A549 (cell line): ENCODE results near the gene TMEM120B. TPM values are rescaled to one million over a fixed set of nuclear protein-coding genes. Genes with fewer than 3 reads are reported as not detected.
"Not testable (repeated sequence)": the region's sequence is repeated elsewhere in the genome, so short reads cannot be mapped to it uniquely, and the experiment has no call there.

Source experiments
- ATAC-seq, 2 experiments: fragments of 200-7000 bp in 1 of 2; fragments of >200 bp in 1 of 2; cut with Nextera tagmentation in 1 of 2; cut with Tn5 transposase in 1 of 2; 3 replicates each; pipeline versions ENCODE4 v1.8.0 to v1.9.1; 2018 to 2020; ENCODE audit warnings: mild to moderate bottlenecking in 1 of 2, moderate library complexity in 1 of 2
- CTCF ChIA-PET: fragments of 300-600 bp; sonication (Branson Sonifier 250); formaldehyde crosslinking; extraction: SDS; loops from one replicate; lab custom pipeline; 2021; ENCODE audit warnings: antibody characterized with exemption, inconsistent platforms; lab: Yijun Ruan, JAX
- POLR2A ChIA-PET: fragments of 350-600 bp; formaldehyde crosslinking; extraction: SDS; loops from one replicate; lab custom pipeline; 2021; ENCODE audit warnings: antibody characterized with exemption, inconsistent platforms; lab: Yijun Ruan, JAX
- DNase-seq, 2 experiments: peaks; one replicate each; pipeline versions ENCODE4 v3.0.0 to v3.0.0-alpha.2; 2011 to 2016; ENCODE audit warnings: low read depth in 1 of 2, low spot score in 1 of 2
- FAIRE-seq: peaks from 2 replicates; lab custom pipeline; 2011; peaks lifted over from hg19 to GRCh38; lab: Jason Lieb, UNC
- H3K27ac ChIP-seq, 2 experiments: fragments of >200 bp; sonication (Bioruptor Twin); formaldehyde crosslinking; 3 replicates each; pipeline ENCODE4 v1.5.1; 2016 to 2017
- H3K4me1 ChIP-seq: fragments of >200 bp; sonication (Bioruptor Twin); formaldehyde crosslinking; 3 replicates; pipeline ENCODE4 v1.6.1; 2016
- H3K4me2 ChIP-seq: fragments of >200 bp; sonication (Bioruptor Twin); formaldehyde crosslinking; 3 replicates; pipeline ENCODE4 v1.6.1; 2016
- H3K4me3 ChIP-seq: fragments of >200 bp; sonication (Bioruptor Twin); formaldehyde crosslinking; 3 replicates; pipeline ENCODE4 v1.5.1; 2016
- H3K9me3 ChIP-seq: fragments of >200 bp; sonication (Bioruptor Twin); formaldehyde crosslinking; 3 replicates; pipeline ENCODE4 v1.6.1; 2016
- BCL3 ChIP-seq: fragments of >200 bp; sonication (Bioruptor Twin); formaldehyde crosslinking; IDR thresholded peaks from 3 replicates; pipeline ENCODE4 v1.6.1; 2016
- BHLHE40 ChIP-seq: IDR thresholded peaks from 2 replicates; pipeline ENCODE4 v1.6.1; 2012; ENCODE audit warnings: low read depth, low read length, inconsistent platforms
- ESRRA ChIP-seq: fragments of 150-350 bp; IDR thresholded peaks from 2 replicates; pipeline ENCODE4 v1.6.1; 2014; ENCODE audit warnings: mild to moderate bottlenecking, low read length, borderline replicate concordance
- GATA3 ChIP-seq: IDR thresholded peaks from 2 replicates; pipeline ENCODE4 v1.6.1; 2012; ENCODE audit warnings: borderline replicate concordance
- JUN ChIP-seq, 2 experiments: fragments of >200 bp; sonication (Bioruptor Twin); formaldehyde crosslinking; IDR thresholded peaks; 2 replicates in 1 of 2; 3 replicates in 1 of 2; pipeline ENCODE4 v1.6.1; 2016 to 2017
- KDM1A ChIP-seq: fragments of 200-600 bp; sonication (generic); IDR thresholded peaks from 2 replicates; pipeline ENCODE4 v1.6.1; 2016; ENCODE audit warnings: low read depth, mild to moderate bottlenecking
- KDM5A ChIP-seq: fragments of 200-600 bp; sonication (generic); IDR thresholded peaks from 2 replicates; pipeline ENCODE4 v1.6.1; 2016; ENCODE audit warnings: antibody characterized with exemption, mild to moderate bottlenecking
- MAZ ChIP-seq: fragments of 150-350 bp; IDR thresholded peaks from 2 replicates; pipeline ENCODE4 v1.6.1; 2014; ENCODE audit warnings: antibody characterized with exemption, low read depth, low read length, borderline replicate concordance
- PHF8 ChIP-seq: fragments of 200-600 bp; sonication (generic); IDR thresholded peaks from 2 replicates; pipeline ENCODE4 v1.6.1; 2016; ENCODE audit warnings: low read depth, mild to moderate bottlenecking, antibody characterized with exemption, moderate library complexity, borderline replicate concordance
- POLR2AphosphoS2 ChIP-seq: conservative IDR thresholded peaks from 2 replicates; pipeline ENCODE4 v1.6.1; 2012; ENCODE audit warnings: low read length, improper control_type of control experiment, inconsistent platforms
- RARB ChIP-seq: fragments of 250-450 bp; sonication (Bioruptor Pico); IDR thresholded peaks from 2 replicates; pipeline ENCODE4 v1.8.0; 2021; ENCODE audit warnings: mild to moderate bottlenecking, moderate library complexity
- REST ChIP-seq: fragments of 200-600 bp; sonication (generic); IDR thresholded peaks from 2 replicates; pipeline ENCODE4 v1.6.1; 2016; ENCODE audit warnings: antibody characterized with exemption, mild to moderate bottlenecking, moderate library complexity
- SMC3 ChIP-seq: fragments of >200 bp; sonication (Bioruptor Twin); formaldehyde crosslinking; IDR thresholded peaks from 3 replicates; pipeline ENCODE4 v1.6.1; 2018; ENCODE audit warnings: inconsistent platforms
- SREBF2 ChIP-seq: fragments of 450-650 bp; IDR thresholded peaks from 2 replicates; pipeline ENCODE4 v1.6.1; 2014; ENCODE audit warnings: mild to moderate bottlenecking, moderate library complexity
- TFCP2L1 ChIP-seq: fragments of 250-450 bp; sonication (Bioruptor Pico); IDR thresholded peaks from 2 replicates; pipeline ENCODE4 v1.5.0; 2021; ENCODE audit warnings: mild to moderate bottlenecking
- ZSCAN20 ChIP-seq: fragments of 250-450 bp; sonication (Bioruptor Pico); IDR thresholded peaks from 2 replicates; pipeline ENCODE4 v1.8.0; 2022; ENCODE audit warnings: mild to moderate bottlenecking, moderate library complexity
- WGBS: methylation state at CpG from one replicate; pipeline ENCODE4 v1.1.6; 2017; ENCODE audit errors: missing lambda C conversion rate; 5-methylcytosine and 5-hydroxymethylcytosine counted together
- polyA plus RNA-seq, 4 experiments: library from polyadenylated mRNA; depleted of rRNA in 3 of 4; stranded (reverse); fragments of >200 nt; fragmentation: RNase III in 1 of 4; extraction: RNeasy Plus Mini Kit Qiagen cat#74134 plus additional on column Dnase treatment in 1 of 4; gene quantifications; 2 replicates in 3 of 4; 3 replicates in 1 of 4; pipeline ENCODE4 v1.2.3, GENCODE V29; 2011 to 2017
- TF ChIP-seq, protein P1 (sequence below): fragments of >200 bp; sonication (Bioruptor Twin); formaldehyde crosslinking; IDR thresholded peaks from 2 replicates; pipeline ENCODE4 v1.6.1; 2016
- TF ChIP-seq, protein P2 (sequence below): IDR thresholded peaks from 2 replicates; pipeline ENCODE4 v1.6.1; 2012; ENCODE audit warnings: low read depth, borderline replicate concordance

TMEM120B gene
- polyA plus RNA-seq, 2 of the 4 experiments (the other 2 are of a cell fraction) = 10.6 to 13.2 TPM

DNA sequence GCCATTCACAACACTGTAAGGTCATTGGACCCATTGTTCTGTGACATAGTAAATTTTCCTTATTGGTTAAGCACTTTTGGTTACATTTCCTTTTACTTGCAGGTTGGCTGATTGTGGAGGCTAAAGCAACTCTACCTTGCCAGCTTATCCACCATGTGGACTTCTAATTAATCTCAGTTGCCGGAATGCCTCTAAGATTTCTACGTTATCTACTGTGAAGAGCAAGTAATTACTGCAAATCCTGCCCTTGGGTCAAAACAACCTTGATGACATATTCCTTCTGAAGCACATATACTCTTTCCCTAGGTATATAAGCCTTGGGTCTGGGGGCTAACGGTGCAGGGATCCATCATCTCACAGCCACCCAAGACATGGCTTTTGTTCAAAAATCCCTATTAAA is 23.6 kb upstream of the TMEM120B start:
- no peaks in the 10 kb centered on the region for H3K9me3 ChIP-seq
- peaks cover 6% of the 10 kb centered on the region; the same call in 1 of the 3 replicates for H3K4me1 ChIP-seq
- ChIA-PET CTCF (interaction anchor here (2.0 to 26.7 kb wide), 3 partner anchors 9 to 106 kb away, joined by 9 to 509 read pairs (median 322); partner anchors contain the start of gene RHOF), POLR2A (no interaction called here)
- DNase-seq (no peak), ATAC-seq (no peak), FAIRE-seq (no peak)
- H3K27ac ChIP-seq = no peak overlapping the region
- no peak overlapping the region for H3K4me2 ChIP-seq
- TF ChIP-seq BCL3 (no peak), RARB (CRISPR knock-in tag) (no peak), POLR2AphosphoS2 (no peak), MAZ (no peak), KDM1A (no peak), KDM5A (no peak), ZSCAN20 (CRISPR knock-in tag) (no peak), REST (no peak), JUN (IDR thresholded peaks at IDR 0.05) (no peak), TFCP2L1 (no peak), GATA3 (no peak), PHF8 (no peak)
- TF ChIP-seq, protein P1, sequence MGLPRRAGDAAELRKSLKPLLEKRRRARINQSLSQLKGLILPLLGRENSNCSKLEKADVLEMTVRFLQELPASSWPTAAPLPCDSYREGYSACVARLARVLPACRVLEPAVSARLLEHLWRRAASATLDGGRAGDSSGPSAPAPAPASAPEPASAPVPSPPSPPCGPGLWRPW = no peak
- TF ChIP-seq, protein P2, sequence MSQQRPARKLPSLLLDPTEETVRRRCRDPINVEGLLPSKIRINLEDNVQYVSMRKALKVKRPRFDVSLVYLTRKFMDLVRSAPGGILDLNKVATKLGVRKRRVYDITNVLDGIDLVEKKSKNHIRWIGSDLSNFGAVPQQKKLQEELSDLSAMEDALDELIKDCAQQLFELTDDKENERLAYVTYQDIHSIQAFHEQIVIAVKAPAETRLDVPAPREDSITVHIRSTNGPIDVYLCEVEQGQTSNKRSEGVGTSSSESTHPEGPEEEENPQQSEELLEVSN = no peak
- 90% methylated on average over 3 of the region's 3 CpGs for WGBS
- no peak overlapping the region for H3K4me3 ChIP-seq

DNA sequence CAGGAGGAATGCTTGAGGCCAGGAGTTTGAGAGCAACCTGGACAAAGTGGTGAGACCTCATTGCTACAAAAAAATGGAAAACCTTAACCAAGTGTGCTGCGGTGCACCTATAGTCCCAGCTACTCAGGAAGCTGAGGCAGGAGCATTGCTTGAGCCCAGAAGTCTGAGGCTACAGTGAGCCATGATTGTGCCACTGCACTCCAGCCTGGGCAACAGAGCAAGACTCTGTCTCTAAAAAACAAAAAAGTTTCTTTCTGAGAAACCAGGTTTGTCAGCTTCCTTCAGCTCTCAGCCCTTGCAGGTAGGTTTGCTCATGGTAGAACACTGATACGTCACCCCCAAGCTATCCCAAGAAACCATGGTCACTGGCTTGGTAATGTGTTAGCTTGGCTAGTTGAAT is 23.1 kb upstream of the TMEM120B start:
- CTCF ChIA-PET = interaction anchor here (0.6 to 26.7 kb wide), 7 partner anchors 9 to 510 kb away, joined by 3 to 509 read pairs (median 5); partner anchors contain the start of gene RHOF
- WGBS = 98% methylated on average over 2 of the region's 2 CpGs

GRCh38 chr12:121692744-121693143 is 19.8 kb upstream of the TMEM120B start:
- POLR2A ChIA-PET, H3K4me3 ChIP-seq: not testable (repeated sequence)
- CTCF ChIA-PET = interaction anchor here (0.7 to 26.7 kb wide), 7 partner anchors 10 to 146 kb away, joined by 3 to 509 read pairs (median 4); partner anchors contain the start of genes MORN3 and RHOF

More for the DNA sequence above, 23.1 kb upstream of the TMEM120B start:
- H3K4me1 ChIP-seq = peaks cover 6% of the 10 kb centered on the region; the same call in 1 of the 3 replicates
- no peak overlapping the region for H3K4me3 ChIP-seq
- FAIRE-seq = no peak
- TF ChIP-seq SREBF2 = no peak
- TF ChIP-seq SMC3 = no peak
- no peak for TF ChIP-seq POLR2AphosphoS2
- TF ChIP-seq MAZ = no peak
- no peak for TF ChIP-seq ESRRA
- TF ChIP-seq RARB (CRISPR knock-in tag) = no peak
- no peak for TF ChIP-seq BHLHE40
- POLR2A ChIA-PET = no interaction called here
- no peaks in the 10 kb centered on the region for H3K9me3 ChIP-seq
- ATAC-seq = no peak
- no peak overlapping the region for H3K27ac ChIP-seq
- no peak overlapping the region for H3K4me2 ChIP-seq
- no peak for DNase-seq

More at GRCh38 chr12:121692744-121693143, 19.8 kb upstream of the TMEM120B start:
- H3K4me2 ChIP-seq, DNase-seq, H3K4me1 ChIP-seq, FAIRE-seq, H3K9me3 ChIP-seq, H3K27ac ChIP-seq, ATAC-seq: not testable (repeated sequence)
- WGBS = 65% methylated on average over 3 of the region's 3 CpGs
